ENCODE measurements around the gene SH3BGRL3.

Gene SH3BGRL3

GRCh38 chr1:26268290-26269197 lies 11.3 kb upstream of the SH3BGRL3 start:
- H3K4me3 ChIP-seq (ENCODE audit: low read length) = no peak overlapping the region
- no peak for TF ChIP-seq CTCF (conservative IDR thresholded peaks at IDR 0.05; ENCODE audit: low read length)
- no peak for DNase-seq (ENCODE audit: low read depth)

- H3K4me3 ChIP-seq (ENCODE audit: low read length) = no peak overlapping the region
- no peak for TF ChIP-seq CTCF (conservative IDR thresholded peaks at IDR 0.05; ENCODE audit: low read length)
- no peak for DNase-seq (ENCODE audit: low read depth)
Observed at GRCh38 chr1:26269198-26269550, 10.7 kb upstream of the SH3BGRL3 start.

GRCh38 chr1:26274801-26275425 lies 5.0 kb upstream of the SH3BGRL3 start:
- TF ChIP-seq CTCF (conservative IDR thresholded peaks at IDR 0.05; ENCODE audit: low read length) = no peak

GRCh38 chr1:26275580-26276431 lies 4.1 kb upstream of the SH3BGRL3 start:
- DNase-seq (ENCODE audit: low read depth) = peak; percentile 97
- H3K4me3 ChIP-seq (ENCODE audit: low read length) = no peak overlapping the region
- TF ChIP-seq CTCF (conservative IDR thresholded peaks at IDR 0.05; ENCODE audit: low read length) = peak; percentile 81

More at GRCh38 chr1:26274801-26275425, 5.0 kb upstream of the SH3BGRL3 start:
- H3K4me3 ChIP-seq (ENCODE audit: low read length) = no peak overlapping the region
- no peak for DNase-seq (ENCODE audit: low read depth)

GRCh38 chr1:26276432-26276838 lies 3.5 kb upstream of the SH3BGRL3 start:
- no peak for DNase-seq (ENCODE audit: low read depth)
- TF ChIP-seq CTCF (conservative IDR thresholded peaks at IDR 0.05; ENCODE audit: low read length) = no peak

GRCh38 chr1:26277261-26277661 lies 2.6 kb upstream of the SH3BGRL3 start:
- no peak overlapping the region for H3K4me3 ChIP-seq (ENCODE audit: low read length)
- TF ChIP-seq CTCF (conservative IDR thresholded peaks at IDR 0.05; ENCODE audit: low read length) = no peak
- no peak for DNase-seq (ENCODE audit: low read depth)

More at GRCh38 chr1:26276432-26276838, 3.5 kb upstream of the SH3BGRL3 start:
- no peak overlapping the region for H3K4me3 ChIP-seq (ENCODE audit: low read length)

Measured in AG10803 (cell line).